K562 (cell line): ENCODE measurements around the gene KRTAP5-5. TPM values are rescaled to one million over a fixed set of nuclear protein-coding genes. Genes with fewer than 3 reads are reported as not detected.

Experiments
- ATAC-seq: fragments of 200-7000 bp; cut with Tn5 transposase; 3 replicates; pipeline ENCODE4 v1.9.1; 2020; ENCODE audit warnings: moderate library complexity
- BruUV-seq: library from RNA; stranded (reverse); fragments of 400-500 nt; replicated peaks from 2 replicates; lab custom pipeline; 2021; lab: Mats Ljungman, UMichigan
- CTCF ChIA-PET: fragments of 300-600 bp; formaldehyde crosslinking; extraction: SDS; loops from one replicate; lab custom pipeline; 2021; ENCODE audit warnings: low intra/inter-chr PET ratio; lab: Yijun Ruan, JAX
- POLR2A ChIA-PET: fragments of 300-600, 350-650 bp; sonication (Branson Sonifier 250); formaldehyde crosslinking; extraction: SDS; loops from one replicate; lab custom pipeline; 2021; ENCODE audit warnings: antibody characterized with exemption, inconsistent platforms; lab: Yijun Ruan, JAX
- DNase-seq, 4 experiments: peaks; one replicate each; pipeline versions ENCODE4 v3.0.0 to v3.0.0-alpha.2; 2011 to 2018; ENCODE audit warnings: low spot score in 3 of 4, mixed read lengths in 3 of 4; ENCODE audit errors: extremely low read depth in 1 of 4
- FAIRE-seq: peaks from 2 replicates; lab custom pipeline; 2011; peaks lifted over from hg19 to GRCh38; lab: Jason Lieb, UNC
- H2AFZ ChIP-seq: 2 replicates; pipeline ENCODE4 v1.6.0; 2011; ENCODE audit warnings: low read depth, low read length, control low read depth, inconsistent platforms
- H3K27ac ChIP-seq: fragments of 200-600 bp; 3 replicates; pipeline ENCODE4 v1.8.0; 2011; ENCODE audit warnings: low read depth, mild to moderate bottlenecking, control low read depth, inconsistent platforms, low read length, moderate library complexity, mixed read lengths; ENCODE audit errors: extremely low read depth
- H3K27me3 ChIP-seq, 2 experiments: fragments of 300-600 bp in 1 of 2; 2 replicates in 1 of 2; 3 replicates in 1 of 2; pipeline versions ENCODE4 v1.6.0 to v1.8.0; 2011; ENCODE audit warnings: inconsistent platforms in 2 of 2, low read length in 2 of 2, mild to moderate bottlenecking in 1 of 2, mixed read lengths in 1 of 2, moderate library complexity in 1 of 2; ENCODE audit not compliant: control insufficient read depth in 2 of 2, insufficient read depth in 2 of 2
- H3K36me3 ChIP-seq: fragments of 300-600 bp; 3 replicates; pipeline ENCODE4 v1.8.0; 2011; ENCODE audit warnings: mild to moderate bottlenecking, low read length, inconsistent platforms; ENCODE audit not compliant: control insufficient read depth, insufficient read depth
- H3K4me1 ChIP-seq, 2 experiments: fragments of 200-600 bp in 1 of 2; replicated peaks in 1 of 2; 2 replicates in 1 of 2; 3 replicates in 1 of 2; pipeline versions ENCODE4 v1.5.1 to v1.8.0; 2011; ENCODE audit warnings: inconsistent platforms in 2 of 2, low read length in 2 of 2, mild to moderate bottlenecking in 1 of 2, mixed read lengths in 1 of 2, moderate library complexity in 1 of 2; ENCODE audit not compliant: control insufficient read depth in 2 of 2, insufficient read depth in 2 of 2
- H3K4me2 ChIP-seq: 2 replicates; pipeline ENCODE4 v1.6.1; 2011; ENCODE audit warnings: low read length, control low read depth, inconsistent platforms, mixed read lengths; ENCODE audit not compliant: insufficient read depth
- H3K4me3 ChIP-seq: fragments of 200-600 bp; sonication (generic), shearing (Covaris generic); 2 replicates; pipeline ENCODE4 v1.5.1; 2016; ENCODE audit warnings: control low read depth, inconsistent platforms
- H3K79me2 ChIP-seq: fragments of 200-600 bp; 3 replicates; pipeline ENCODE4 v1.8.0; 2011; ENCODE audit warnings: low read length, inconsistent platforms; ENCODE audit not compliant: control insufficient read depth, insufficient read depth
- H3K9ac ChIP-seq, 2 experiments: 2 replicates each; pipeline versions ENCODE4 v1.6.0 to v1.6.1; 2011; ENCODE audit warnings: low read depth in 2 of 2, low read length in 2 of 2, control low read depth in 1 of 2, inconsistent platforms in 1 of 2, mild to moderate bottlenecking in 1 of 2, mixed read lengths in 1 of 2; ENCODE audit not compliant: insufficient read depth in 1 of 2
- H3K9me1 ChIP-seq: one replicate; pipeline ENCODE4 v1.6.0; 2011; ENCODE audit warnings: inconsistent platforms, mild to moderate bottlenecking, low read length, moderate library complexity; ENCODE audit not compliant: control insufficient read depth, insufficient read depth
- H3K9me3 ChIP-seq: replicated peaks from 2 replicates; pipeline ENCODE4 v1.5.1; 2011; ENCODE audit warnings: low read depth, low read length, inconsistent platforms; ENCODE audit not compliant: control insufficient read depth, insufficient read depth
- H4K20me1 ChIP-seq: replicated peaks from 2 replicates; pipeline ENCODE4 v1.6.1; 2011; ENCODE audit warnings: low read length, inconsistent platforms, mixed read lengths; ENCODE audit not compliant: control insufficient read depth, insufficient read depth
- CHD2 ChIP-seq: IDR thresholded peaks from 2 replicates; pipeline ENCODE4 v1.6.1; 2011; ENCODE audit warnings: low read depth, low read length
- SMARCA4 ChIP-seq: fragments of 450-650 bp; IDR thresholded peaks from 2 replicates; pipeline ENCODE4 v1.6.1; 2016
- SPI1 ChIP-seq: IDR thresholded peaks from 2 replicates; pipeline ENCODE4 v1.6.1; 2011; ENCODE audit warnings: low read depth, low read length, control low read depth, borderline replicate concordance
- TRIM28 ChIP-seq: fragments of 450-650 bp; IDR thresholded peaks from 2 replicates; pipeline ENCODE4 v1.6.1; 2017
- ZBTB5 ChIP-seq: fragments of 450-650 bp; IDR thresholded peaks from 2 replicates; pipeline ENCODE4 v1.6.1; 2017; ENCODE audit warnings: antibody characterized with exemption
- ZKSCAN8 ChIP-seq: fragments of 200-800 bp; sonication (Bioruptor generic); IDR thresholded peaks from 2 replicates; pipeline ENCODE4 v1.6.1; 2016; ENCODE audit warnings: missing genetic modification characterization, missing compliant biosample characterization
- ZNF778 ChIP-seq: fragments of 450-650 bp; formaldehyde crosslinking; IDR thresholded peaks from 2 replicates; pipeline ENCODE4 v1.4.0; 2020; ENCODE audit warnings: mild to moderate bottlenecking, moderate library complexity
- WGBS: fragments of 100-300 bp; shearing (Covaris generic); methylation state at CpG from one replicate; pipeline ENCODE4 v1.1.6; 2016; ENCODE audit warnings: low coverage, mixed read lengths; ENCODE audit not compliant: insufficient coverage; ENCODE audit errors: missing lambda C conversion rate; 5-methylcytosine and 5-hydroxymethylcytosine counted together
- in situ Hi-C: fragments of 300-500 bp; cut with MboI; formaldehyde crosslinking; loops from 4 replicates; pipeline ENCODE4 v1.15.0; 2018; ENCODE audit warnings: inconsistent platforms, mixed read lengths
- intact Hi-C: fragments of 100-400 bp; cut with micrococcal nuclease; formaldehyde crosslinking; loops from 2 replicates; pipeline ENCODE4 v1.14.2; 2022
- polyA plus RNA-seq, 8 experiments: library from polyadenylated mRNA; depleted of rRNA in 4 of 8; stranded (reverse) in 5 of 8; unstranded in 3 of 8; fragments of >200 nt; fragmentation: Nextera tagmentation in 2 of 8; fragmentation: Illumina TruSeq in 1 of 8; extraction: Ambion mirVana in 2 of 8; extraction: Trizol in 1 of 8; gene quantifications; 2 replicates each; pipeline versions ENCODE4 v1.2.1 to v1.2.3, GENCODE V29; 2011 to 2014; ENCODE audit warnings: inconsistent platforms in 1 of 8, missing spikeins in 1 of 8
- total RNA-seq, 7 experiments: library from RNA; depleted of rRNA in 6 of 7; stranded (reverse); fragments of >200 nt in 6 of 7; fragmentation: Illumina TruSeq in 2 of 7; extraction: Trizol in 2 of 7; gene quantifications; 2 replicates each; pipeline versions ENCODE4 v1.2.1 to v1.2.3, GENCODE V29; 2011 to 2021; ENCODE audit warnings: low replicate concordance in 1 of 7
- TF ChIP-seq, protein P1 (sequence below): fragments of 200-800 bp; sonication (Bioruptor generic); IDR thresholded peaks from 2 replicates; pipeline ENCODE4 v1.6.1; 2016; ENCODE audit warnings: missing genetic modification characterization, missing compliant biosample characterization

KRTAP5-5 gene
- total and polyA plus RNA-seq, 9 of the 15 experiments (the other 6 are each of a cell fraction or from before 2014, with no cell fraction given), result not detected

- intact Hi-C loops (no loop called here), in situ Hi-C loops (no loop called here)
- Histone ChIP-seq H3K27me3 (peaks cover 17 to 40% of the 10 kb centered on the region in 2 experiments), H2AFZ (no peak within 1 kb of the TSS), H3K4me3 (no peak within 1 kb of the TSS), H3K9me3 (no peaks in the 10 kb centered on the region), H3K9ac (no peak within 1 kb of the TSS), H3K36me3 (no peaks in the 10 kb centered on the region), H3K4me2 (no peak within 1 kb of the TSS), H3K27ac (no peak within 1 kb of the TSS), H4K20me1 (no peaks in the 10 kb centered on the region), H3K4me1 (peaks cover 0 to 2% of the 10 kb centered on the region in 2 experiments; a peak in 2 of 5 replicates), H3K79me2 (no peaks in the 10 kb centered on the region), H3K9me1 (peaks cover 4% of the 10 kb centered on the region)
- ChIA-PET POLR2A (no interaction called here), CTCF (no interaction called here)
- FAIRE-seq (no peak), DNase-seq (no peak), ATAC-seq (no peak)
- 0% methylated on average over 1 of the region's 1 CpG for WGBS
- no TSS peak for BruUV-seq
- TF ChIP-seq SMARCA4 (no peak), ZBTB5 (no peak), SPI1 (peak; percentile 13; the same call in 1 of the 2 replicates), ZNF778 (no peak), CHD2 (no peak), ZKSCAN8 (CRISPR knock-in tag) (no peak), TRIM28 (no peak)
- TF ChIP-seq, protein P1, sequence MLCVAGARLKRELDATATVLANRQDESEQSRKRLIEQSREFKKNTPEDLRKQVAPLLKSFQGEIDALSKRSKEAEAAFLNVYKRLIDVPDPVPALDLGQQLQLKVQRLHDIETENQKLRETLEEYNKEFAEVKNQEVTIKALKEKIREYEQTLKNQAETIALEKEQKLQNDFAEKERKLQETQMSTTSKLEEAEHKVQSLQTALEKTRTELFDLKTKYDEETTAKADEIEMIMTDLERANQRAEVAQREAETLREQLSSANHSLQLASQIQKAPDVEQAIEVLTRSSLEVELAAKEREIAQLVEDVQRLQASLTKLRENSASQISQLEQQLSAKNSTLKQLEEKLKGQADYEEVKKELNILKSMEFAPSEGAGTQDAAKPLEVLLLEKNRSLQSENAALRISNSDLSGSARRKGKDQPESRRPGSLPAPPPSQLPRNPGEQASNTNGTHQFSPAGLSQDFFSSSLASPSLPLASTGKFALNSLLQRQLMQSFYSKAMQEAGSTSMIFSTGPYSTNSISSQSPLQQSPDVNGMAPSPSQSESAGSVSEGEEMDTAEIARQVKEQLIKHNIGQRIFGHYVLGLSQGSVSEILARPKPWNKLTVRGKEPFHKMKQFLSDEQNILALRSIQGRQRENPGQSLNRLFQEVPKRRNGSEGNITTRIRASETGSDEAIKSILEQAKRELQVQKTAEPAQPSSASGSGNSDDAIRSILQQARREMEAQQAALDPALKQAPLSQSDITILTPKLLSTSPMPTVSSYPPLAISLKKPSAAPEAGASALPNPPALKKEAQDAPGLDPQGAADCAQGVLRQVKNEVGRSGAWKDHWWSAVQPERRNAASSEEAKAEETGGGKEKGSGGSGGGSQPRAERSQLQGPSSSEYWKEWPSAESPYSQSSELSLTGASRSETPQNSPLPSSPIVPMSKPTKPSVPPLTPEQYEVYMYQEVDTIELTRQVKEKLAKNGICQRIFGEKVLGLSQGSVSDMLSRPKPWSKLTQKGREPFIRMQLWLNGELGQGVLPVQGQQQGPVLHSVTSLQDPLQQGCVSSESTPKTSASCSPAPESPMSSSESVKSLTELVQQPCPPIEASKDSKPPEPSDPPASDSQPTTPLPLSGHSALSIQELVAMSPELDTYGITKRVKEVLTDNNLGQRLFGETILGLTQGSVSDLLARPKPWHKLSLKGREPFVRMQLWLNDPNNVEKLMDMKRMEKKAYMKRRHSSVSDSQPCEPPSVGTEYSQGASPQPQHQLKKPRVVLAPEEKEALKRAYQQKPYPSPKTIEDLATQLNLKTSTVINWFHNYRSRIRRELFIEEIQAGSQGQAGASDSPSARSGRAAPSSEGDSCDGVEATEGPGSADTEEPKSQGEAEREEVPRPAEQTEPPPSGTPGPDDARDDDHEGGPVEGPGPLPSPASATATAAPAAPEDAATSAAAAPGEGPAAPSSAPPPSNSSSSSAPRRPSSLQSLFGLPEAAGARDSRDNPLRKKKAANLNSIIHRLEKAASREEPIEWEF (CRISPR knock-in tag), result no peak
Observed at GRCh38 chr11:1622086-1622485, 7.5 kb upstream of the KRTAP5-5 start, which contains the start of gene KRTAP5-4. TSS of gene KRTAP5-4 (minus strand) at chr11:1622138. CDS start at chr11:1622093, 45 bp downstream.
